IMR-90 (cell line): ENCODE results near the gene DAGLA.

ENCODE experiments used
- CTCF ChIP-seq: conservative IDR thresholded peaks from 2 replicates; pipeline ENCODE4 v1.5.1; 2012; ENCODE audit warnings: mild to moderate bottlenecking, low read depth, low read length, improper control_type of control experiment
- POLR2A ChIP-seq: IDR thresholded peaks from 2 replicates; pipeline ENCODE4 v1.6.1; 2012; ENCODE audit warnings: mild to moderate bottlenecking, low read depth, low read length

DNA sequence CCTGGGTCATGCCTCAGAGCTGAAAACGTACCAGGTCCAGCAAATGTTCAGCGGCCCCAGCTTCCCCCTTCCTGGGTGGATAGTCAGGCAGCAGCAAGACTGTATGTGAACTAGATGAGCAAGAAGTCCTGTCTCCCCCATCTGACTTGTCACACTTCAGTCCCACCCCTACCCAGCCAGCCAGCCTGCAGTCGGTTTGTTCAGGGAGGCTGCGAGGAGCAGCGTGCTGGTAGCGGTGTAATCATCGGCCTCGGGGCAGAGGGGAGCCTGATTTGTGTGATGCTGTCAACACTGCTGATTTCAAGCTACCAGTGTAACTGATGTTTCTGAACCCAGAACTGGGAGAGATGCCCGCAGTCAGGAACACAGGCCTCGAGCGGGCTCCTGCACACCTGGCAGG, 102.7 kb downstream of the DAGLA start:
- no peak for TF ChIP-seq CTCF
- TF ChIP-seq POLR2A = no peak
